ENCODE results near the gene PCMTD2.

The PCMTD2 gene

DNA sequence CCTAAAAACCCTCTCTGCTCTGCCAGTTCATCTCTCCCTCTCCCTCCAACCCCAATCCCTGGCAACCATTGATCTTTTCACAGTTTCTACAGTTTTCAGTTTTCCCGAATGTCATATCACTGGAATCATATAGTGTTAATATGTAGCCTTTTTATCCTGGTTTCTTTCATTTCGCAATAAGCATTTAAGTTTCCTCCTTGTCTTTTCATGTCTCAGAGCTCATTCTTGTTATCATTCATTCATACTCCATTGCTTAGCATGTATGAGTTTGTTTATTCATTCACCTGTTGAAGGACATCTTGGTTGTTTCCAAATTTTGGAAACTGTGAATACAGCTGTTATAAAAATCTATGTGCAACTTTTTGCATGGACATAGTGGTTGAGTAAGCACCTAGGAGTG lies 5.5 kb upstream of the PCMTD2 start:
- TF ChIP-seq, protein P1, sequence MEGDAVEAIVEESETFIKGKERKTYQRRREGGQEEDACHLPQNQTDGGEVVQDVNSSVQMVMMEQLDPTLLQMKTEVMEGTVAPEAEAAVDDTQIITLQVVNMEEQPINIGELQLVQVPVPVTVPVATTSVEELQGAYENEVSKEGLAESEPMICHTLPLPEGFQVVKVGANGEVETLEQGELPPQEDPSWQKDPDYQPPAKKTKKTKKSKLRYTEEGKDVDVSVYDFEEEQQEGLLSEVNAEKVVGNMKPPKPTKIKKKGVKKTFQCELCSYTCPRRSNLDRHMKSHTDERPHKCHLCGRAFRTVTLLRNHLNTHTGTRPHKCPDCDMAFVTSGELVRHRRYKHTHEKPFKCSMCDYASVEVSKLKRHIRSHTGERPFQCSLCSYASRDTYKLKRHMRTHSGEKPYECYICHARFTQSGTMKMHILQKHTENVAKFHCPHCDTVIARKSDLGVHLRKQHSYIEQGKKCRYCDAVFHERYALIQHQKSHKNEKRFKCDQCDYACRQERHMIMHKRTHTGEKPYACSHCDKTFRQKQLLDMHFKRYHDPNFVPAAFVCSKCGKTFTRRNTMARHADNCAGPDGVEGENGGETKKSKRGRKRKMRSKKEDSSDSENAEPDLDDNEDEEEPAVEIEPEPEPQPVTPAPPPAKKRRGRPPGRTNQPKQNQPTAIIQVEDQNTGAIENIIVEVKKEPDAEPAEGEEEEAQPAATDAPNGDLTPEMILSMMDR (IDR thresholded peaks at IDR 0.05; ENCODE audit: low read depth, low read length), result no peak
- no peak overlapping the region for H3K4me3 ChIP-seq (replicated peaks in 1 of 2; ENCODE audit: low read depth in 2 of 2, low read length in 2 of 2)
- DNase-seq (ENCODE audit: low read depth in 2 of 2), result no peak

- TF ChIP-seq, protein P1 (IDR thresholded peaks at IDR 0.05; ENCODE audit: low read depth, low read length), result no peak
- no peak for DNase-seq (ENCODE audit: low read depth in 2 of 2)
- H3K4me3 ChIP-seq (replicated peaks in 1 of 2; ENCODE audit: low read depth in 2 of 2, low read length in 2 of 2), result no peak overlapping the region
Observed at GRCh38 chr20:64253000-64253383, 2.6 kb upstream of the PCMTD2 start.

DNA sequence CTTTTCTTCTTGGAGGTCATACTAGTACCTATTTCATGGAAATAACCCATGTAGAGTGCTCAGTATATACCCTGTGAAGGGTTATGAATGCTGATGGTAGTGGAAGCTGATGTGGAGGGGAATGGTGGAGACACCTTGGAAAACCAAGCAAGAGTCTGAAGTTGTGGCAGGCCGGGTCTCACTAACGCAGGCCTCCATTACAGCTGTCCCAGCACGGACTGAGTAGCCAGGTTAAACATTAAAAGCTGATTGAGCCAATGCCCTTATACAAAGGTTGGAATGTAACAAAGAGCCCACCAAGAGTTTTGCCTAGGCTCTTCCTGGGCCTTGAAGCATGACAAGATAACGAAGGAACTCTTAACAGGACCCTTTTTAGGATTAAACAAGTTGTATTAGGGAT lies 2.1 kb upstream of the PCMTD2 start:
- no peak for DNase-seq (ENCODE audit: low read depth in 2 of 2)
- TF ChIP-seq, protein P1 (IDR thresholded peaks at IDR 0.05; ENCODE audit: low read depth, low read length), result no peak

GRCh38 chr20:64254156-64254555 lies 1.4 kb upstream of the PCMTD2 start:
- no peak for DNase-seq (ENCODE audit: low read depth in 2 of 2)
- no peak overlapping the region for H3K4me3 ChIP-seq (replicated peaks in 1 of 2; ENCODE audit: low read depth in 2 of 2, low read length in 2 of 2)
- TF ChIP-seq, protein P1 (IDR thresholded peaks at IDR 0.05; ENCODE audit: low read depth, low read length), result no peak

More for the DNA sequence above, 2.1 kb upstream of the PCMTD2 start:
- H3K4me3 ChIP-seq (replicated peaks in 1 of 2; ENCODE audit: low read depth in 2 of 2, low read length in 2 of 2), result no peak overlapping the region

DNA sequence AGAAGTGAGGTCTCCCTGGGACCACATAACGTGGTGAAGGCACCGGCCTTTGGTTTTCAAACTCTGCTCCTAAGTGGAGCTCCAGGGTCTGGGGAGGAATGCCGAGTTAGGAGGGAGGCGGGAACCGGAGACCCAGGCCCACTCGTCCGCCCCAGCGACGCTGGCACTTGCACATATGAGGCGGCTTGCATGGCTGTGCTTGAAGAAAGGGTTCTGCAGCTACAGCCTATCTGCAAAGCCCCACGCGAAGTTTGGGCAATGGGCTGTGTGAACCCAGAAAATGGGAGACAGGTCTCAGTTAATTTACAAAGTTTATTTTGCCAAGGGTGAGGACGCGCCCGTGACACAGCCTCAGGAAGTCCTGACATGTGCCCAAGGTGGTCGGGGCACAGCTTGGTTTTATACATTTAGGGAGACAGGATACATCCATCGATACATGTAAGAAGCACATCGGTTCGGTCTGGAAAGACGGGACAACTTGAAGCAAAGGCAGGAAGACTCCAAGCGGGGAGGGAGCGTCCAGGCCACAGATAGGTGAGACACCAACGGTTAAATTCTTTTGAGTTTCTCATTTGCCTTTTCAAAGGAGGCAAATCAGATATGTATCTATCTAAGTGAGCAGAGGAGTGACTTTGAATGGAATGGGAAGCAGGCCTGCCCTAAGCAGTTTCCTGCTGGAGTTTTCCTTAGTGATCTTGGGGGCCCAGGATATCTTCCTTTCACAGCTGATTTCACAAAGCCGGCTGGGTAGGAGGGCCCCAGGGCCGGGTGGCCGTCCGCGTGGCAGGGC lies 782 bp upstream of the PCMTD2 start:
- no peak for DNase-seq (ENCODE audit: low read depth in 2 of 2)
- TF ChIP-seq, protein P1 (IDR thresholded peaks at IDR 0.05; ENCODE audit: low read depth, low read length), result no peak
- peak overlapping the region; percentile 53 to 63 for H3K4me3 ChIP-seq (replicated peaks in 1 of 2; ENCODE audit: low read depth in 2 of 2, low read length in 2 of 2)

GRCh38 chr20:64256282-64256935 lies 861 bp downstream of the PCMTD2 start:
- H3K4me3 ChIP-seq (replicated peaks in 1 of 2; ENCODE audit: low read depth in 2 of 2, low read length in 2 of 2), result peak overlapping the region; percentile 79 to 83
- TF ChIP-seq, protein P1 (IDR thresholded peaks at IDR 0.05; ENCODE audit: low read depth, low read length), result no peak
- no peak for DNase-seq (ENCODE audit: low read depth in 2 of 2)

All from cardiac fibroblast (primary cell).